CD1c-positive myeloid dendritic cell (primary cell): ENCODE measurements around the gene RPL27A.

Source experiments
- DNase-seq: peaks from one replicate; pipeline ENCODE4 v3.0.0-alpha.2; 2016; ENCODE audit errors: extremely low spot score

RPL27A gene

GRCh38 chr11:8699903-8700302 lies 17.3 kb downstream of the RPL27A start:
- DNase-seq, result peak; percentile 16

- DNase-seq, result no peak
These were observed 19.5 kb downstream of the RPL27A start for GRCh38 chr11:8701891-8702597.

- DNase-seq, result no peak
These were observed 20.0 kb downstream of the RPL27A start for GRCh38 chr11:8702598-8702915.

GRCh38 chr11:8704136-8704535 lies 21.5 kb downstream of the RPL27A start:
- DNase-seq, result peak; percentile 19

- DNase-seq, result peak; percentile 88
These were observed 22.6 kb downstream of the RPL27A start for GRCh38 chr11:8705146-8705545.

- no peak for DNase-seq
These were observed 24.3 kb downstream of the RPL27A start for GRCh38 chr11:8706673-8707432.

GRCh38 chr11:8707541-8708191 lies 25.1 kb downstream of the RPL27A start:
- no peak for DNase-seq

- DNase-seq, result no peak
These were observed 26.5 kb downstream of the RPL27A start for GRCh38 chr11:8709002-8709672.

- no peak for DNase-seq
These were observed 27.2 kb downstream of the RPL27A start for GRCh38 chr11:8709777-8710176.

GRCh38 chr11:8711895-8712442 lies 29.4 kb downstream of the RPL27A start:
- no peak for DNase-seq

GRCh38 chr11:8712506-8712905 lies 29.9 kb downstream of the RPL27A start:
- DNase-seq, result no peak

- no peak for DNase-seq
These were observed 31.3 kb downstream of the RPL27A start for GRCh38 chr11:8713760-8714454.

- no peak for DNase-seq
These were observed 32.1 kb downstream of the RPL27A start for GRCh38 chr11:8714622-8715225.

GRCh38 chr11:8715501-8715900 lies 32.9 kb downstream of the RPL27A start:
- peak; percentile 38 for DNase-seq

GRCh38 chr11:8717544-8717875 lies 34.9 kb downstream of the RPL27A start:
- peak; percentile 60 for DNase-seq

- DNase-seq, result peak; percentile 61
These were observed 35.5 kb downstream of the RPL27A start for GRCh38 chr11:8717876-8718753.

GRCh38 chr11:8719211-8719649 lies 36.6 kb downstream of the RPL27A start:
- DNase-seq, result peak; percentile 34

GRCh38 chr11:8719721-8720120 lies 37.1 kb downstream of the RPL27A start:
- no peak for DNase-seq

GRCh38 chr11:8720352-8720751 lies 37.8 kb downstream of the RPL27A start:
- DNase-seq, result no peak
